ENCODE measurements around the gene STMN3. TPM values are rescaled to one million over a fixed set of nuclear protein-coding genes. Genes with fewer than 3 reads are reported as not detected.

The STMN3 gene
- total and polyA plus RNA-seq, 10 of the 15 experiments (the other 5 are each of a cell fraction or from before 2014, with no cell fraction given) = 0.09 to 3.6 (median 1.4) TPM; not detected in 1

DNA sequence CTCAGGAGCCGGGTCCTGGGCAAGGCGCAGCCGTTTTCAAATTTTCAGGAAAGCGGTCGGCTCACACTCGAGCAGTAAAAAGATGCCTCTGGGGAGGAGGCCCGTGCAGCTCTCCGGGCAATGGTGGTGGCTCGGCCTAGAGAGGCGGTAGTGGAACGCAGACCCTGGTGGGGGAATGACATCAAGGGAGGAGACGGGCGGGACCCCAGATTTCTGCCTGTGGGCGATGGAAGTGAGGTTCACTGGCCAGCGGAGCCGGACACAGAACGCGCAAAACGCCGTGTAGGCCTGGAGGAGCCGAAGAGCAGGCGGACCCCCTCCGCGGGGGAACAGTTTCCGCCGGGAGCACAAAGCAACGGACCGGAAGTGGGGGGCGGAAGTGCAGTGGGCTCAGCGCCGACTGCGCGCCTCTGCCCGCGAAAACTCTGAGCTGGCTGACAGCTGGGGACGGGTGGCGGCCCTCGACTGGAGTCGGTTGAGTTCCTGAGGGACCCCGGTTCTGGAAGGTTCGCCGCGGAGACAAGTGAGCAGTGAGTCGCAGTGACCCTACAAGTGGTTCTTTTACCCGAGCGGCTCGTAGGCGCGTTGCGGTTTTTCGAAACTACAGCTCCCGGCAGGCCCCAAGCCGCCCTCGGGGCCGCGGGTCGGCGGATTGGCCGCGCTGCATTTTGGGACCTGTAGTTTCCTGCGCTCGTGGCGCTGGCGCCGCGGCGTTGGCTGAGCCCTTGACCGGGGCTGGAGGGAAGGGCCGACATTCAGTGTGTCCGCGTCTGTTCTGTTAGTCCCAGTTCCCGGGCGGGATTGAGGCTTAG lies 4.9 kb upstream of the STMN3 start, which contains the start of gene RTEL1 (continued):
- TF ChIP-seq, protein P1, sequence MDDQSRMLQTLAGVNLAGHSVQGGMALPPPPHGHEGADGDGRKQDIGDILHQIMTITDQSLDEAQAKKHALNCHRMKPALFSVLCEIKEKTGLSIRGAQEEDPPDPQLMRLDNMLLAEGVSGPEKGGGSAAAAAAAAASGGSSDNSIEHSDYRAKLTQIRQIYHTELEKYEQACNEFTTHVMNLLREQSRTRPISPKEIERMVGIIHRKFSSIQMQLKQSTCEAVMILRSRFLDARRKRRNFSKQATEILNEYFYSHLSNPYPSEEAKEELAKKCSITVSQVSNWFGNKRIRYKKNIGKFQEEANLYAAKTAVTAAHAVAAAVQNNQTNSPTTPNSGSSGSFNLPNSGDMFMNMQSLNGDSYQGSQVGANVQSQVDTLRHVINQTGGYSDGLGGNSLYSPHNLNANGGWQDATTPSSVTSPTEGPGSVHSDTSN (IDR thresholded peaks at IDR 0.05; ENCODE audit: insufficient replicate concordance, low read depth, low read length) = no peak
- TF ChIP-seq NR2F1 (conservative IDR thresholded peaks at IDR 0.05) (peak; percentile 86), RUNX3 (IDR thresholded peaks at IDR 0.05; ENCODE audit: low read length) (peak; percentile 93), CEBPB (IDR thresholded peaks at IDR 0.05; ENCODE audit: borderline replicate concordance in 1 of 2, low read depth in 2 of 2, low read length in 2 of 2) (no peak), CHD4 (IDR thresholded peaks at IDR 0.05) (no peak), BHLHE40 (IDR thresholded peaks at IDR 0.05; ENCODE audit: borderline replicate concordance in 1 of 2, low read depth in 2 of 2, low read length in 1 of 2) (peak; percentile 27 to 52; a peak in 1 of 4 replicates), NBN (IDR thresholded peaks at IDR 0.05) (peak; percentile 91), ZSCAN29 (IDR thresholded peaks at IDR 0.05) (peak; percentile 55; the same call in 1 of the 2 replicates), MEF2B (IDR thresholded peaks at IDR 0.05; ENCODE audit: partially characterized antibody, poor library complexity, severe bottlenecking) (peak; percentile 32), SMARCA5 (IDR thresholded peaks at IDR 0.05) (peak; percentile 43; the same call in 1 of the 2 replicates), SMAD1 (IDR thresholded peaks at IDR 0.05; ENCODE audit: low read depth, partially characterized antibody) (no peak), PAX8 (IDR thresholded peaks at IDR 0.05) (no peak), TAF1 (IDR thresholded peaks at IDR 0.05; ENCODE audit: borderline replicate concordance, low read depth, low read length) (peak; percentile 81; the same call in 1 of the 2 replicates), IKZF1 (conservative IDR thresholded peaks at IDR 0.05) (peak; percentile 100), BRCA1 (IDR thresholded peaks at IDR 0.05; ENCODE audit: low read depth, low read length) (no peak), CHD1 (IDR thresholded peaks at IDR 0.05; ENCODE audit: low read depth, low read length) (no peak), GABPA (IDR thresholded peaks at IDR 0.05; ENCODE audit: low read depth) (peak; percentile 99), SRF (IDR thresholded peaks at IDR 0.05; ENCODE audit: low read depth in 2 of 2, low read length in 2 of 2) (peak; percentile 29 to 89; a peak in 3 of 4 replicates), RBBP5 (conservative IDR thresholded peaks at IDR 0.05) (no peak), TCF3 (IDR thresholded peaks at IDR 0.05; ENCODE audit: borderline replicate concordance, insufficient read depth, low read depth, low read length) (0 out of 2 replicates have a peak, but pooled peaks have one; percentile 60), EED (IDR thresholded peaks at IDR 0.05; ENCODE audit: low read depth) (no peak), EP300 (IDR thresholded peaks at IDR 0.05; ENCODE audit: borderline replicate concordance in 1 of 2, control insufficient read depth in 1 of 2, low read depth in 2 of 2, low read length in 2 of 2) (no peak), POLR2AphosphoS5 (IDR thresholded peaks at IDR 0.05; ENCODE audit: low read length) (peak; percentile 41; the same call in 1 of the 2 replicates)
- TF ChIP-seq, protein P2, sequence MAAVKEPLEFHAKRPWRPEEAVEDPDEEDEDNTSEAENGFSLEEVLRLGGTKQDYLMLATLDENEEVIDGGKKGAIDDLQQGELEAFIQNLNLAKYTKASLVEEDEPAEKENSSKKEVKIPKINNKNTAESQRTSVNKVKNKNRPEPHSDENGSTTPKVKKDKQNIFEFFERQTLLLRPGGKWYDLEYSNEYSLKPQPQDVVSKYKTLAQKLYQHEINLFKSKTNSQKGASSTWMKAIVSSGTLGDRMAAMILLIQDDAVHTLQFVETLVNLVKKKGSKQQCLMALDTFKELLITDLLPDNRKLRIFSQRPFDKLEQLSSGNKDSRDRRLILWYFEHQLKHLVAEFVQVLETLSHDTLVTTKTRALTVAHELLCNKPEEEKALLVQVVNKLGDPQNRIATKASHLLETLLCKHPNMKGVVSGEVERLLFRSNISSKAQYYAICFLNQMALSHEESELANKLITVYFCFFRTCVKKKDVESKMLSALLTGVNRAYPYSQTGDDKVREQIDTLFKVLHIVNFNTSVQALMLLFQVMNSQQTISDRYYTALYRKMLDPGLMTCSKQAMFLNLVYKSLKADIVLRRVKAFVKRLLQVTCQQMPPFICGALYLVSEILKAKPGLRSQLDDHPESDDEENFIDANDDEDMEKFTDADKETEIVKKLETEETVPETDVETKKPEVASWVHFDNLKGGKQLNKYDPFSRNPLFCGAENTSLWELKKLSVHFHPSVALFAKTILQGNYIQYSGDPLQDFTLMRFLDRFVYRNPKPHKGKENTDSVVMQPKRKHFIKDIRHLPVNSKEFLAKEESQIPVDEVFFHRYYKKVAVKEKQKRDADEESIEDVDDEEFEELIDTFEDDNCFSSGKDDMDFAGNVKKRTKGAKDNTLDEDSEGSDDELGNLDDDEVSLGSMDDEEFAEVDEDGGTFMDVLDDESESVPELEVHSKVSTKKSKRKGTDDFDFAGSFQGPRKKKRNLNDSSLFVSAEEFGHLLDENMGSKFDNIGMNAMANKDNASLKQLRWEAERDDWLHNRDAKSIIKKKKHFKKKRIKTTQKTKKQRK (IDR thresholded peaks at IDR 0.05; ENCODE audit: low read depth, low read length) = no peak
- TF ChIP-seq, protein P3, sequence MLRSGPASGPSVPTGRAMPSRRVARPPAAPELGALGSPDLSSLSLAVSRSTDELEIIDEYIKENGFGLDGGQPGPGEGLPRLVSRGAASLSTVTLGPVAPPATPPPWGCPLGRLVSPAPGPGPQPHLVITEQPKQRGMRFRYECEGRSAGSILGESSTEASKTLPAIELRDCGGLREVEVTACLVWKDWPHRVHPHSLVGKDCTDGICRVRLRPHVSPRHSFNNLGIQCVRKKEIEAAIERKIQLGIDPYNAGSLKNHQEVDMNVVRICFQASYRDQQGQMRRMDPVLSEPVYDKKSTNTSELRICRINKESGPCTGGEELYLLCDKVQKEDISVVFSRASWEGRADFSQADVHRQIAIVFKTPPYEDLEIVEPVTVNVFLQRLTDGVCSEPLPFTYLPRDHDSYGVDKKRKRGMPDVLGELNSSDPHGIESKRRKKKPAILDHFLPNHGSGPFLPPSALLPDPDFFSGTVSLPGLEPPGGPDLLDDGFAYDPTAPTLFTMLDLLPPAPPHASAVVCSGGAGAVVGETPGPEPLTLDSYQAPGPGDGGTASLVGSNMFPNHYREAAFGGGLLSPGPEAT (IDR thresholded peaks at IDR 0.05; ENCODE audit: low read depth) = peak; percentile 97
